H9 (cell line): Measurements from ENCODE around the gene MAP3K7. TPM values are rescaled to one million over a fixed set of nuclear protein-coding genes. Genes with fewer than 3 reads are reported as not detected.

Experiments used
- DNase-seq: peaks from one replicate; pipeline ENCODE4 v3.0.0-alpha.2; 2017
- H2AFZ ChIP-seq: one replicate; pipeline ENCODE4 v1.6.1; 2013; ENCODE audit warnings: mild to moderate bottlenecking, low read length, control low read depth, moderate library complexity
- H2AK5ac ChIP-seq: 2 replicates; pipeline ENCODE4 v1.6.1; 2013; ENCODE audit warnings: low read length, control low read depth, mixed read lengths; ENCODE audit not compliant: insufficient read length
- H2BK120ac ChIP-seq: one replicate; pipeline ENCODE4 v1.6.1; 2013; ENCODE audit warnings: low read depth, mild to moderate bottlenecking, low read length, control low read depth, inconsistent platforms; ENCODE audit not compliant: poor library complexity, severe bottlenecking
- H2BK12ac ChIP-seq: 2 replicates; pipeline ENCODE4 v1.6.1; 2013; ENCODE audit warnings: low read length, control low read depth, mixed read lengths, low read depth; ENCODE audit not compliant: insufficient read length
- H2BK15ac ChIP-seq: 2 replicates; pipeline ENCODE4 v1.6.1; 2013; ENCODE audit warnings: low read depth, low read length, control low read depth
- H2BK20ac ChIP-seq: one replicate; pipeline ENCODE4 v1.6.1; 2013; ENCODE audit warnings: low read depth, mild to moderate bottlenecking, low read length, control low read depth, inconsistent platforms; ENCODE audit not compliant: poor library complexity, severe bottlenecking
- H2BK5ac ChIP-seq: 2 replicates; pipeline ENCODE4 v1.6.1; 2013; ENCODE audit warnings: low read length, control low read depth, mixed read lengths; ENCODE audit not compliant: insufficient read length
- H3K14ac ChIP-seq: 2 replicates; pipeline ENCODE4 v1.6.1; 2013; ENCODE audit warnings: low read length, control low read depth; ENCODE audit not compliant: insufficient read depth
- H3K18ac ChIP-seq: 2 replicates; pipeline ENCODE4 v1.6.1; 2013; ENCODE audit warnings: low read depth, mild to moderate bottlenecking, mixed read lengths, low read length, control low read depth; ENCODE audit not compliant: insufficient read length
- H3K23ac ChIP-seq: 2 replicates; pipeline ENCODE4 v1.6.1; 2013; ENCODE audit warnings: low read length, control low read depth, mixed read lengths, low read depth; ENCODE audit not compliant: insufficient read length
- H3K23me2 ChIP-seq: 2 replicates; pipeline ENCODE4 v1.6.1; 2013; ENCODE audit warnings: low read depth, mild to moderate bottlenecking, mixed read lengths, low read length, control low read depth; ENCODE audit not compliant: insufficient read length, poor library complexity, severe bottlenecking
- H3K27ac ChIP-seq: 2 replicates; pipeline ENCODE4 v1.5.1; 2013; ENCODE audit warnings: low read length, control low read depth, mixed read lengths, low read depth; ENCODE audit not compliant: insufficient read length
- H3K27me3 ChIP-seq: 2 replicates; pipeline ENCODE4 v1.6.1; 2013; ENCODE audit warnings: low read length, control low read depth, inconsistent platforms; ENCODE audit not compliant: insufficient read depth
- H3K4ac ChIP-seq: 2 replicates; pipeline ENCODE4 v1.6.1; 2013; ENCODE audit warnings: low read depth, mild to moderate bottlenecking, control low read depth, inconsistent platforms, low read length, moderate library complexity
- H3K4me1 ChIP-seq: 2 replicates; pipeline ENCODE4 v1.6.1; 2013; ENCODE audit warnings: low read length, control low read depth, inconsistent platforms; ENCODE audit not compliant: insufficient read depth
- H3K4me2 ChIP-seq: 2 replicates; pipeline ENCODE4 v1.6.1; 2013; ENCODE audit warnings: low read length, control low read depth, mixed read lengths; ENCODE audit not compliant: insufficient read length, insufficient read depth
- H3K56ac ChIP-seq: 2 replicates; pipeline ENCODE4 v1.6.1; 2013; ENCODE audit warnings: low read depth, mild to moderate bottlenecking, mixed read lengths, low read length, control low read depth; ENCODE audit not compliant: insufficient read length
- H3K79me1 ChIP-seq: 2 replicates; pipeline ENCODE4 v1.6.1; 2013; ENCODE audit warnings: low read depth, mild to moderate bottlenecking, moderate library complexity, low read length, control low read depth, inconsistent platforms; ENCODE audit not compliant: insufficient read depth, poor library complexity, severe bottlenecking
- H3K79me2 ChIP-seq: 2 replicates; pipeline ENCODE4 v1.6.1; 2013; ENCODE audit warnings: low read length, control low read depth, inconsistent platforms; ENCODE audit not compliant: insufficient read depth
- H3K9ac ChIP-seq: 2 replicates; pipeline ENCODE4 v1.6.1; 2013; ENCODE audit warnings: low read length, control low read depth, mixed read lengths; ENCODE audit not compliant: insufficient read length; ENCODE audit errors: extremely low read depth
- H3K9me3 ChIP-seq: one replicate; pipeline ENCODE4 v1.6.1; 2013; ENCODE audit warnings: low read depth, low read length, inconsistent platforms; ENCODE audit not compliant: control insufficient read depth
- H3T11ph ChIP-seq: one replicate; pipeline ENCODE4 v1.6.1; 2013; ENCODE audit warnings: mild to moderate bottlenecking, low read length, control low read depth, inconsistent platforms
- H4K20me1 ChIP-seq: one replicate; pipeline ENCODE4 v1.6.1; 2013; ENCODE audit not compliant: control insufficient read depth, insufficient read length, insufficient read depth
- H4K5ac ChIP-seq: 2 replicates; pipeline ENCODE4 v1.6.1; 2013; ENCODE audit warnings: low read depth, mild to moderate bottlenecking, mixed read lengths, low read length, control low read depth; ENCODE audit not compliant: insufficient read length
- H4K8ac ChIP-seq: replicated peaks from 2 replicates; pipeline ENCODE4 v1.6.1; 2013; ENCODE audit warnings: low read length, control low read depth, mixed read lengths, low read depth; ENCODE audit not compliant: insufficient read length
- H4K91ac ChIP-seq: 2 replicates; pipeline ENCODE4 v1.6.1; 2013; ENCODE audit warnings: low read depth, mild to moderate bottlenecking, moderate library complexity, mixed read lengths, low read length, control low read depth; ENCODE audit not compliant: insufficient read length
- H3K27ac Mint-ChIP-seq, 3 experiments: 2 replicates in 2 of 3; 3 replicates in 1 of 3; pipeline ENCODE4 v1.8.0; 2020 to 2021; ENCODE audit warnings: mixed read lengths in 3 of 3, mild to moderate bottlenecking in 1 of 3, moderate library complexity in 1 of 3
- H3K27me3 Mint-ChIP-seq: 2 replicates; pipeline ENCODE4 v1.8.0; 2021; ENCODE audit warnings: low read depth, mild to moderate bottlenecking, moderate library complexity, mixed read lengths
- H3K36me3 Mint-ChIP-seq, 3 experiments: 2 replicates in 2 of 3; 3 replicates in 1 of 3; pipeline ENCODE4 v1.8.0; 2020 to 2021; ENCODE audit warnings: low read depth in 3 of 3, mixed read lengths in 3 of 3; ENCODE audit not compliant: insufficient read depth in 1 of 3
- H3K4me1 Mint-ChIP-seq, 2 experiments: 2 replicates each; pipeline ENCODE4 v1.8.0; 2020; ENCODE audit warnings: mixed read lengths in 2 of 2
- H3K4me3 Mint-ChIP-seq, 2 experiments: 2 replicates in 1 of 2; 3 replicates in 1 of 2; pipeline ENCODE4 v1.8.0; 2020 to 2021; ENCODE audit warnings: mild to moderate bottlenecking in 2 of 2, mixed read lengths in 2 of 2, moderate library complexity in 1 of 2
- H3K9me3 Mint-ChIP-seq, 2 experiments: 2 replicates in 1 of 2; 3 replicates in 1 of 2; pipeline ENCODE4 v1.8.0; 2020; ENCODE audit warnings: mild to moderate bottlenecking in 2 of 2, mixed read lengths in 2 of 2, moderate library complexity in 1 of 2
- CTCF ChIP-seq: fragments of 200-600 bp; sonication (generic); conservative IDR thresholded peaks from 3 replicates; pipeline ENCODE4 v1.8.0; 2021; ENCODE audit warnings: antibody characterized with exemption, mild to moderate bottlenecking
- WGBS: extraction: QIAGEN DNeasy Blood & Tissue Kit; methylation state at CpG from one replicate; pipeline ENCODE4 v1.1.7; 2013; ENCODE audit warnings: missing lambda C conversion rate, low lambda C conversion rate, mixed read lengths; ENCODE audit not compliant: insufficient read length; ENCODE audit errors: extremely low coverage; 5-methylcytosine and 5-hydroxymethylcytosine counted together
- total RNA-seq: library from RNA; stranded (reverse); gene quantifications from 2 replicates; pipeline ENCODE4 v1.2.1, GENCODE V29; 2021

The MAP3K7 gene
- total RNA-seq, 1 experiment from 2014 or later, result 31.3 TPM

- Histone ChIP-seq H3K27me3 (no peaks in the 10 kb centered on the region), H4K8ac (no peak overlapping the region), H4K20me1 (no peaks in the 10 kb centered on the region), H3K18ac (no peak overlapping the region), H2BK5ac (no peak overlapping the region), H3K23ac (no peak overlapping the region), H2AFZ (no peak overlapping the region), H2BK12ac (no peak overlapping the region), H3K9ac (no peak overlapping the region), H2BK20ac (no peak overlapping the region), H2BK15ac (no peak overlapping the region), H3K4me1 (no peaks in the 10 kb centered on the region; the same call in 1 of the 2 replicates), H3K23me2 (no peaks in the 10 kb centered on the region), H3K27ac (no peak overlapping the region), H4K91ac (no peak overlapping the region), H2BK120ac (no peak overlapping the region), H3K4me2 (no peak overlapping the region), H3K4ac (no peak overlapping the region), H3K56ac (no peak overlapping the region), H3K79me2 (peaks cover 13% of the 10 kb centered on the region; the same call in 1 of the 2 replicates), H4K5ac (no peak overlapping the region), H3K9me3 (no peaks in the 10 kb centered on the region), H3K14ac (no peak overlapping the region), H3K79me1 (peaks cover 6% of the 10 kb centered on the region), H2AK5ac (no peak overlapping the region), H3T11ph (no peak overlapping the region)
- no peaks in the 10 kb centered on the region for H3K27me3 Mint-ChIP-seq
- TF ChIP-seq CTCF, result no peak
- H3K4me1 Mint-ChIP-seq, result 0 out of 4 replicates have a peak, but pooled peaks cover 0 to 4% of the 10 kb centered on the region in 2 experiments
- H3K9me3 Mint-ChIP-seq, result no peaks in the 10 kb centered on the region
- no peaks in the 10 kb centered on the region; a peak in 2 of 7 replicates for H3K36me3 Mint-ChIP-seq
- DNase-seq, result no peak
- H3K27ac Mint-ChIP-seq, result no peak overlapping the region
- H3K4me3 Mint-ChIP-seq, result no peak overlapping the region
- no CpG with 5 or more reads among the region's 1 CpG for WGBS
Observed at GRCh38 chr6:90578894-90579549, 7.8 kb downstream of the MAP3K7 start.
